ENCODE data around the gene LOX. TPM values are rescaled to one million over a fixed set of nuclear protein-coding genes. Genes with fewer than 3 reads are reported as not detected.

The LOX gene
- total RNA-seq, 4 donors from 2014 or later, result 2.8 to 17.4 (median 11.9) TPM

- WGBS, 2 donors (ENCODE audit: low coverage in 1 of 2), result 47 to 70% methylated on average over 2 to 3 of the region's 3 CpGs
- TF ChIP-seq POLR2AphosphoS5 (IDR thresholded peaks at IDR 0.05) (no peak), POLR2A (IDR thresholded peaks at IDR 0.05) (no peak), CTCF (IDR thresholded peaks at IDR 0.05) (no peak), EP300 (IDR thresholded peaks at IDR 0.05) (no peak)
- H3K27ac ChIP-seq, result no peak overlapping the region
Measured at GRCh38 chr5:122110987-122111386, 32.9 kb upstream of the LOX start.

GRCh38 chr5:122107016-122107415 is 29.0 kb upstream of the LOX start:
- H3K36me3 ChIP-seq, result no peaks in the 10 kb centered on the region
- WGBS, 2 donors (ENCODE audit: low coverage in 1 of 2), result 87 to 94% methylated on average over 2 of the region's 4 CpGs
- no peak for ATAC-seq
- no peaks in the 10 kb centered on the region for H3K27me3 ChIP-seq
- H3K4me3 ChIP-seq, result no peak overlapping the region
- H3K9me3 ChIP-seq, result no peaks in the 10 kb centered on the region
- TF ChIP-seq EP300 (IDR thresholded peaks at IDR 0.05), result no peak
- no peak for TF ChIP-seq CTCF (IDR thresholded peaks at IDR 0.05)
- H3K27ac ChIP-seq, result no peak overlapping the region
- no peaks in the 10 kb centered on the region for H3K4me1 ChIP-seq

More at GRCh38 chr5:122110987-122111386, 32.9 kb upstream of the LOX start:
- Histone ChIP-seq H3K27me3 (no peaks in the 10 kb centered on the region), H3K4me1 (no peaks in the 10 kb centered on the region), H3K4me3 (no peak overlapping the region), H3K9me3 (no peaks in the 10 kb centered on the region), H3K36me3 (no peaks in the 10 kb centered on the region)
- ATAC-seq, result no peak

- no peaks in the 10 kb centered on the region for H3K9me3 ChIP-seq
- no peak for ATAC-seq
- H3K27me3 ChIP-seq, result no peaks in the 10 kb centered on the region
- no peak for TF ChIP-seq POLR2A (IDR thresholded peaks at IDR 0.05)
- TF ChIP-seq POLR2AphosphoS5 (IDR thresholded peaks at IDR 0.05), result no peak
- TF ChIP-seq CTCF (IDR thresholded peaks at IDR 0.05), result no peak
- no peak for TF ChIP-seq EP300 (IDR thresholded peaks at IDR 0.05)
- H3K36me3 ChIP-seq, result no peaks in the 10 kb centered on the region
- H3K4me1 ChIP-seq, result no peaks in the 10 kb centered on the region
- WGBS, 2 donors (ENCODE audit: low coverage in 1 of 2), result 88 to 94% methylated on average over 2 of the region's 2 CpGs
- no peak overlapping the region for H3K4me3 ChIP-seq
- no peak overlapping the region for H3K27ac ChIP-seq
Measured at GRCh38 chr5:122105909-122106308, 27.9 kb upstream of the LOX start.

- Histone ChIP-seq H3K36me3 (no peaks in the 10 kb centered on the region), H3K27me3 (no peaks in the 10 kb centered on the region), H3K4me1 (no peaks in the 10 kb centered on the region), H3K9me3 (no peaks in the 10 kb centered on the region), H3K4me3 (no peak overlapping the region), H3K27ac (no peak overlapping the region)
- no peak for TF ChIP-seq POLR2A (IDR thresholded peaks at IDR 0.05)
- TF ChIP-seq POLR2AphosphoS5 (IDR thresholded peaks at IDR 0.05), result no peak
- TF ChIP-seq CTCF (IDR thresholded peaks at IDR 0.05), result no peak
- TF ChIP-seq EP300 (IDR thresholded peaks at IDR 0.05), result no peak
- 64 to 87% methylated on average over 1 of the region's 1 CpG for WGBS, 2 donors (ENCODE audit: low coverage in 1 of 2)
- ATAC-seq, result no peak
Measured at GRCh38 chr5:122102825-122103224, 24.8 kb upstream of the LOX start.

GRCh38 chr5:122101636-122102285 is 23.7 kb upstream of the LOX start:
- no peaks in the 10 kb centered on the region for H3K9me3 ChIP-seq
- H3K4me3 ChIP-seq, result no peak overlapping the region
- no peaks in the 10 kb centered on the region for H3K36me3 ChIP-seq
- no peak overlapping the region for H3K27ac ChIP-seq
- no peaks in the 10 kb centered on the region for H3K27me3 ChIP-seq
- WGBS, 2 donors (ENCODE audit: low coverage in 1 of 2), result 26 to 42% methylated on average over 4 of the region's 4 CpGs
- ATAC-seq, result peak; percentile 58
- no peaks in the 10 kb centered on the region for H3K4me1 ChIP-seq
- TF ChIP-seq POLR2A (IDR thresholded peaks at IDR 0.05) (no peak), CTCF (IDR thresholded peaks at IDR 0.05) (peak; percentile 31 to 61 (median 54))

All from gastroesophageal sphincter (tissue), 4 donors.